Measurements from ENCODE around the gene PCSK7.

PCSK7 gene

DNA sequence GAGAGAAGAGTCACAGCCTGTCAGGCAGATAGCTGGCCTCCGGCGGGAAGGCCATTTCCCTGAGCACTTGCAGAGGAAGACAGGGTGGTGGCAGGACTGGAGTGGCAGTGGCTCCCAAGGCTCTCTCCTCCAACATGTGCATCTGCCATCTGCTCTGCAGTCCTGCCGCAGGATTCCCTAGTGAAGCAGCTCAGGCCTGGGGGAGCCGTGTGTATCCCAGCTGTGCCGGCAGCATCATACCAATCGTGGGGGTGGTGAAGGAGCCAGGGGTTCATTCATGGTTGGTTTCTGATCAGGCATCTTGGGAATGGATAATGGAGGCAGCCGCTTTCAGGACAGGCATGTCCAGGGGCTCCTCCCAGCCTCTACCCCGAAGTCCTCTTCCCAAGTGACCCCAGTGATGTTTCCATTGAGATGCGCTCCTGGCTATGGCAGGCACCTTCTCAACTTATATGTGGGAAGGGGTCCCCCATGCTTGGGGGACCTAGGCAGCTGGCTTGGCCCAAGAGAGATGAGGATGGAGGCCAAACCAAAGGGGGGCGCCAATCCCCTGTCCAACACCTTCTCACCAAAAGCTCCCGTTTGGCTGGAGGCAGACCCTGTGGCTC, 26.6 kb downstream of the PCSK7 start:
- peaks cover 45% of the 10 kb centered on the region for H3K36me3 ChIP-seq (replicated peaks)
- TF ChIP-seq, protein P1, sequence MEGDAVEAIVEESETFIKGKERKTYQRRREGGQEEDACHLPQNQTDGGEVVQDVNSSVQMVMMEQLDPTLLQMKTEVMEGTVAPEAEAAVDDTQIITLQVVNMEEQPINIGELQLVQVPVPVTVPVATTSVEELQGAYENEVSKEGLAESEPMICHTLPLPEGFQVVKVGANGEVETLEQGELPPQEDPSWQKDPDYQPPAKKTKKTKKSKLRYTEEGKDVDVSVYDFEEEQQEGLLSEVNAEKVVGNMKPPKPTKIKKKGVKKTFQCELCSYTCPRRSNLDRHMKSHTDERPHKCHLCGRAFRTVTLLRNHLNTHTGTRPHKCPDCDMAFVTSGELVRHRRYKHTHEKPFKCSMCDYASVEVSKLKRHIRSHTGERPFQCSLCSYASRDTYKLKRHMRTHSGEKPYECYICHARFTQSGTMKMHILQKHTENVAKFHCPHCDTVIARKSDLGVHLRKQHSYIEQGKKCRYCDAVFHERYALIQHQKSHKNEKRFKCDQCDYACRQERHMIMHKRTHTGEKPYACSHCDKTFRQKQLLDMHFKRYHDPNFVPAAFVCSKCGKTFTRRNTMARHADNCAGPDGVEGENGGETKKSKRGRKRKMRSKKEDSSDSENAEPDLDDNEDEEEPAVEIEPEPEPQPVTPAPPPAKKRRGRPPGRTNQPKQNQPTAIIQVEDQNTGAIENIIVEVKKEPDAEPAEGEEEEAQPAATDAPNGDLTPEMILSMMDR (IDR thresholded peaks at IDR 0.05; ENCODE audit: low read depth, low read length, missing control alignments): no peak
- in situ Hi-C loops (cut with HindIII; ENCODE audit: low pct_ligation_motif_present, low sequenced_read_pairs): no loop called here
- no peak for DNase-seq
- no peak overlapping the region for H3K27ac ChIP-seq
- no peak overlapping the region for H3K4me3 ChIP-seq (ENCODE audit: low read depth, low read length)
- H3K27me3 ChIP-seq (replicated peaks): no peaks in the 10 kb centered on the region

DNA sequence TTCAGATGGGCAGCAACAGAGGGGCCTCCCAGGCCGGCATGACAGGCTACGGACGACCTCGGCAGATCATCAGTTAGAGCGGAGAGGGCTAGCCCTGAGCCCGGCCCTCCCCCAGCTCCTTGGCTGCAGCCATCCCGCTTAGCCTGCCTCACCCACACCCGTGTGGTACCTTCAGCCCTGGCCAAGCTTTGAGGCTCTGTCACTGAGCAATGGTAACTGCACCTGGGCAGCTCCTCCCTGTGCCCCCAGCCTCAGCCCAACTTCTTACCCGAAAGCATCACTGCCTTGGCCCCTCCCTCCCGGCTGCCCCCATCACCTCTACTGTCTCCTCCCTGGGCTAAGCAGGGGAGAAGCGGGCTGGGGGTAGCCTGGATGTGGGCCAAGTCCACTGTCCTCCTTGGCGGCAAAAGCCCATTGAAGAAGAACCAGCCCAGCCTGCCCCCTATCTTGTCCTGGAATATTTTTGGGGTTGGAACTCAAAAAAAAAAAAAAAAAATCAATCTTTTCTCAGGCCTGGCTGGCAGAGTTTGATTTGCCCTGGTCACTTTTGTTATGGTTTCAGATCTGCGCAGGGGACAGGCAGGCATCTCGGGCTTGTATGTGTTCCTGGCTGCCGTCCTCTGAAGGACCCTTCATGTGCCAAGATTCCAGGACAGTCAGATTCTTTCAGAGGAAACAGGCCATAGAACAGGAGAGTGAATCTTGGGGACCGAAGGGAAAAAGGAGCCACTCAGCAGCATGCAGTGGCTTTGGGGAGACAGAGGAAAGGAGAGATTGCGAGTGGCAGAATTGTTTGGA, 27.4 kb downstream of the PCSK7 start:
- Histone ChIP-seq H3K27me3 (replicated peaks) (no peaks in the 10 kb centered on the region), H3K27ac (no peak overlapping the region), H3K36me3 (replicated peaks) (peaks cover 45% of the 10 kb centered on the region), H3K4me3 (ENCODE audit: low read depth, low read length) (no peak overlapping the region)
- no peak for DNase-seq
- TF ChIP-seq, protein P1 (IDR thresholded peaks at IDR 0.05; ENCODE audit: low read depth, low read length, missing control alignments): no peak
- in situ Hi-C loops (cut with HindIII; ENCODE audit: low pct_ligation_motif_present, low sequenced_read_pairs): no loop called here

- in situ Hi-C loops (cut with HindIII; ENCODE audit: low pct_ligation_motif_present, low sequenced_read_pairs): no loop called here
- Histone ChIP-seq H3K27ac (no peak overlapping the region), H3K36me3 (replicated peaks) (peaks cover 45% of the 10 kb centered on the region), H3K4me3 (ENCODE audit: low read depth, low read length) (no peak overlapping the region), H3K27me3 (replicated peaks) (no peaks in the 10 kb centered on the region)
- DNase-seq: no peak
- TF ChIP-seq, protein P1 (IDR thresholded peaks at IDR 0.05; ENCODE audit: low read depth, low read length, missing control alignments): no peak
Measured at GRCh38 chr11:117203069-117203407, 28.8 kb downstream of the PCSK7 start.

DNA sequence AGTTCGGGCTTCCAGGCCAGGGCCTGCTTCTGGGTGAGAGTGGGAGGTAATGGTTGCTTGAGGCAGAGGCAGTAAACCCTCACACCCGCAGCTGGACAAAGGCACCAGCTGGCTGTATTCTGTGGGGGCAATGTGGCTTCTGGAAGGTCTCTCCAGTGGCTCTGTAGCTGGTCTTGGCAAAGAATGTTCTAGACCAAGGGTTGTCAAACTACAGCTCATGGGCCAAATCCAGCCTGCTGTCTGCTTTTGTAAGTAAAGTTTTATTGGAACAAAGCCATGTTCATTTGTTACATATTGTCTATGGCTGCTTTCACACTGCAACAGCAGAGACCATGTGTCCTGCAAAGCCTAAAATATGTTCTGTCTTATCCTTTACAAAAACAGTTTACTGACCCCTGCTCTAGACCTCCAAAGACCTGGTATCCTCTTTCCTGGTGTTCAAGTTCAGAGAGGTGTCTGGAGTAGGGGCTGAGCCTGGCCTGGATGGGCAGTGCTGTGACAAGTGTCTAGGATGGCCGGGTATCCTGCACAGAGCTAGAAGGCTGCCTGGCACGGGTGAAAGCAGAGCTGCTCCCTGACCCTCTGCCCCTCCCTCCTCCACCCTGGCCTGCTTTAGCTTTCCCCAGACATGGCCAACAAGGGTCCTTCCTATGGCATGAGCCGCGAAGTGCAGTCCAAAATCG, 29.3 kb downstream of the PCSK7 start:
- Histone ChIP-seq H3K4me3 (ENCODE audit: low read depth, low read length) (peak overlapping the region; percentile 69), H3K27ac (no peak overlapping the region), H3K36me3 (replicated peaks) (peaks cover 45% of the 10 kb centered on the region), H3K27me3 (replicated peaks) (no peaks in the 10 kb centered on the region)
- in situ Hi-C loops (cut with HindIII; ENCODE audit: low pct_ligation_motif_present, low sequenced_read_pairs): no loop called here
- TF ChIP-seq, protein P1 (IDR thresholded peaks at IDR 0.05; ENCODE audit: low read depth, low read length, missing control alignments): no peak
- DNase-seq: no peak

- no peak for DNase-seq
- Histone ChIP-seq H3K36me3 (replicated peaks) (peaks cover 45% of the 10 kb centered on the region), H3K27ac (peak overlapping the region; percentile 26), H3K27me3 (replicated peaks) (no peaks in the 10 kb centered on the region), H3K4me3 (ENCODE audit: low read depth, low read length) (peak overlapping the region; percentile 69)
- in situ Hi-C loops (cut with HindIII; ENCODE audit: low pct_ligation_motif_present, low sequenced_read_pairs): no loop called here
- TF ChIP-seq, protein P1 (IDR thresholded peaks at IDR 0.05; ENCODE audit: low read depth, low read length, missing control alignments): no peak
Measured at GRCh38 chr11:117201658-117202305, 30.1 kb downstream of the PCSK7 start.
